Neural progenitor cell (in vitro differentiated cells): Measurements from ENCODE around the gene SHC2.

Experiments
- CTCF ChIP-seq: fragments of 200-600 bp; sonication (generic); IDR thresholded peaks from 2 replicates; pipeline ENCODE4 v1.5.1; 2017; ENCODE audit warnings: antibody characterized with exemption, mild to moderate bottlenecking
- EZH2 ChIP-seq: fragments of 200-600 bp; sonication (generic); IDR thresholded peaks from 2 replicates; pipeline ENCODE4 v1.6.1; 2017; ENCODE audit warnings: antibody characterized with exemption, mild to moderate bottlenecking, moderate library complexity

- TF ChIP-seq CTCF (no peak), EZH2 (no peak)
Measured at GRCh38 chr19:373391-374182, 87.2 kb downstream of the SHC2 start.
